ENCODE data around the gene DOCK4. TPM values are rescaled to one million over a fixed set of nuclear protein-coding genes. Genes with fewer than 3 reads are reported as not detected.

DOCK4 gene
- total RNA-seq, 4 donors from 2014 or later = 14.0 to 48.1 (median 30.9) TPM

DNA sequence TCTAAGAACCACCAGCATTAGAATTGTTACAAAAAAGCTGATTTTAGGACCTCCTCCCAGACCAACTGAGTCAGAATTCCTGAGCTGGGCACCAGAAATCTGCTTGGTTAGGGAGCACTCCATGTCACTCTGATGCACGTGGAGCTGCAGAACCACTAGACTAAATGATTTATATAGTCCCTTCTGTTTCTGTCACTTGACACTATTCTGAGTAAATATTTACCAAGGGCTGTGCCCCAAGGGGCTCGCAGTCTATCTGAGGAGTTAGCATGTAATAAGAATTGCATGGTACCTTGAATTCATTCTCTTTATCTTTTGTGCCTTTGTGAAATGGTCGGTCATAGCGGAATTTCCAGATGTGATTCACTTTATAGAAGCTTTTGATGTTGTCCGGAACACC lies 447.9 kb downstream of the DOCK4 start:
- H3K27me3 ChIP-seq = no peaks in the 10 kb centered on the region
- H3K9me3 ChIP-seq = no peaks in the 10 kb centered on the region
- TF ChIP-seq CTCF (IDR thresholded peaks at IDR 0.05) (no peak), POLR2A (IDR thresholded peaks at IDR 0.05) (no peak)
- intact Hi-C loops (cut with DNase I) = no loop called here
- no peak for DNase-seq
- no peak overlapping the region for H3K27ac ChIP-seq
- WGBS, 2 donors = 90 to 93% methylated on average over 5 of the region's 5 CpGs
- H3K4me1 ChIP-seq = peaks cover 0 to 8% of the 10 kb centered on the region in 2 donors
- H3K36me3 ChIP-seq = no peaks in the 10 kb centered on the region
- H3K4me3 ChIP-seq (replicated peaks in 1 of 3) = no peak overlapping the region

GRCh38 chr7:111756687-111757178 lies 449.5 kb downstream of the DOCK4 start:
- Histone ChIP-seq H3K27me3 (no peaks in the 10 kb centered on the region), H3K9me3 (no peaks in the 10 kb centered on the region), H3K4me3 (replicated peaks in 1 of 3) (no peak overlapping the region), H3K4me1 (peaks cover 0 to 8% of the 10 kb centered on the region in 2 donors), H3K36me3 (no peaks in the 10 kb centered on the region), H3K27ac (no peak overlapping the region)
- TF ChIP-seq POLR2A (IDR thresholded peaks at IDR 0.05) = no peak
- intact Hi-C loops (cut with DNase I) = no loop called here
- 66 to 70% methylated on average over 11 of the region's 11 CpGs for WGBS, 2 donors
- peak; percentile 10 to 17 for DNase-seq

DNA sequence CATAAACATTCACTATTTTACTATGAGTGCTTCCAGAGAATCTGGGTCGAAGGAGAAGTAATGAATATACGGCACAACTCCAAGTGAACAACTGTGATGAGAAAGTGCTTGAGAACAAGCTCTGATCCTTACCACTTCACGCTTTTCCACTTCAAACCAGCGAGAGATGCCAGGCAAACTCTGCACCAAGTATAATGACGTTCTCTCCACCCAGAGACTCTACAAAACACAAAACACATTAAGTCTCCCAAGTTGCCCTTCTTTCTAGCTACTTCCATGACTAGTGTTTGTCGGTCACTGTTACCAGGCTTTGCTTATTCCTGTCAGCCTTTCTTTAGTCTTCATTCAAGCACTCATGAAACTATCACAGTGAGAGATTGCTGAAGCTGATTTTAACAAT lies 450.8 kb downstream of the DOCK4 start:
- intact Hi-C loops (cut with DNase I) = no loop called here
- peak; percentile 47 to 57 for DNase-seq
- TF ChIP-seq POLR2A (IDR thresholded peaks at IDR 0.05) = no peak
- TF ChIP-seq CTCF (IDR thresholded peaks at IDR 0.05) = no peak
- Histone ChIP-seq H3K9me3 (no peaks in the 10 kb centered on the region), H3K27ac (no peak overlapping the region), H3K36me3 (no peaks in the 10 kb centered on the region), H3K4me3 (replicated peaks in 1 of 3) (no peak overlapping the region), H3K27me3 (no peaks in the 10 kb centered on the region), H3K4me1 (peaks cover 0 to 8% of the 10 kb centered on the region in 2 donors)
- WGBS, 2 donors = 29 to 48% methylated on average over 6 of the region's 6 CpGs

DNA sequence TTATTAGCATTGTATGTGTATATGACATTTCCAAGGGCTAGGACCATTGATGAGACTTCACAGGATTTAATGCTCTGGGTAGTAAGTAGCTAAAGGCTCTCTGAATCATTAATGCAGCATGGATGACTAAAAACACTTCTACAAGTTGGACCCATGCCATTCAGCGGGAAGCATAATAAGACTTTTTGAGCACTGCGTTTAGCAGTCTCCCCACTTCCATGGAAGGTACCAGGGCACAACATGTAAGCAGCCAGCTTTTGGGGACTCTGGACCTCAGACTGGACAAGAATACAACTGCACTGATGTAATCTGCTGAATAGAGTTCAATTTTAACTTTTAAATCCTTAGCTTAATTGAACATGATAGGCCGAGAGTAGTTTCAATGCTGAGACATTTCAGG lies 452.2 kb downstream of the DOCK4 start:
- Histone ChIP-seq H3K27ac (no peak overlapping the region), H3K4me1 (peaks cover 0 to 8% of the 10 kb centered on the region in 2 donors), H3K27me3 (no peaks in the 10 kb centered on the region), H3K4me3 (replicated peaks in 1 of 3) (no peak overlapping the region), H3K9me3 (no peaks in the 10 kb centered on the region), H3K36me3 (no peaks in the 10 kb centered on the region)
- intact Hi-C loops (cut with DNase I) = loop anchor here (5.0 kb wide), 1 partner anchor 103 kb away; no protein-coding TSS in a partner anchor
- WGBS, 2 donors = 81 to 84% methylated on average over 3 of the region's 3 CpGs
- no peak for TF ChIP-seq POLR2A (IDR thresholded peaks at IDR 0.05)
- no peak for TF ChIP-seq CTCF (IDR thresholded peaks at IDR 0.05)
- no peak for DNase-seq

- Histone ChIP-seq H3K9me3 (no peaks in the 10 kb centered on the region), H3K4me1 (peaks cover 0 to 8% of the 10 kb centered on the region in 2 donors), H3K27ac (no peak overlapping the region), H3K4me3 (replicated peaks in 1 of 3) (no peak overlapping the region), H3K36me3 (no peaks in the 10 kb centered on the region), H3K27me3 (no peaks in the 10 kb centered on the region)
- DNase-seq = peak; percentile 16 to 33
- intact Hi-C loops (cut with DNase I) = loop anchor here (5.0 kb wide), 1 partner anchor 105 kb away; no protein-coding TSS in a partner anchor
- WGBS, 2 donors = 35 to 36% methylated on average over 4 of the region's 4 CpGs
- TF ChIP-seq CTCF (IDR thresholded peaks at IDR 0.05) = peak in 5 of 6 experiments; percentile 26 to 62 (median 34)
- TF ChIP-seq POLR2A (IDR thresholded peaks at IDR 0.05) = no peak
Observed at GRCh38 chr7:111752022-111752582, 454.1 kb downstream of the DOCK4 start.

All from thyroid gland (tissue), 4 donors.